Spleen (tissue), 11 donors: ENCODE results near the gene KRABD2.
A peak's percentile ranks its signal among the peaks of the same experiment; 100 is the strongest.

Experiments used
- DNase-seq: peaks from one replicate; pipeline ENCODE4 v3.0.0-alpha.2; 2020
- H3K27ac ChIP-seq, 8 donors: fragments of 200-600 bp; sonication (generic) in 7 of 8; 1 replicate in 4 of 8; 2 replicates in 4 of 8; pipeline versions ENCODE4 v1.5.0 to v1.8.0; 2016 to 2021; ENCODE audit warnings: inconsistent platforms in 4 of 8, mild to moderate bottlenecking in 4 of 8, moderate library complexity in 1 of 8
- H3K27me3 ChIP-seq, 7 donors: fragments of 200-600 bp; sonication (generic) in 6 of 7; replicated peaks in 1 of 7; 1 replicate in 4 of 7; 2 replicates in 3 of 7; pipeline versions ENCODE4 v1.5.0 to v1.8.0; 2016 to 2021; ENCODE audit warnings: inconsistent platforms in 3 of 7, mild to moderate bottlenecking in 1 of 7
- H3K36me3 ChIP-seq, 6 donors: fragments of 200-600 bp; sonication (generic) in 5 of 6; 1 replicate in 4 of 6; 2 replicates in 2 of 6; pipeline versions ENCODE4 v1.5.0 to v1.8.0; 2016 to 2021; ENCODE audit warnings: inconsistent platforms in 2 of 6
- H3K4me1 ChIP-seq, 6 donors: fragments of 200-600 bp; sonication (generic) in 5 of 6; 1 replicate in 3 of 6; 2 replicates in 3 of 6; pipeline versions ENCODE4 v1.5.0 to v1.8.0; 2016 to 2021; ENCODE audit warnings: inconsistent platforms in 3 of 6
- H3K4me3 ChIP-seq, 8 donors: fragments of 200-600 bp; sonication (generic) in 7 of 8; 1 replicate in 4 of 8; 2 replicates in 4 of 8; pipeline versions ENCODE4 v1.5.0 to v1.8.0; 2016 to 2021; ENCODE audit warnings: inconsistent platforms in 4 of 8, mild to moderate bottlenecking in 4 of 8, moderate library complexity in 2 of 8
- H3K9me3 ChIP-seq, 8 donors: fragments of 200-600 bp; sonication (generic) in 7 of 8; 1 replicate in 4 of 8; 2 replicates in 4 of 8; pipeline versions ENCODE4 v1.5.0 to v1.8.0; 2016 to 2021; ENCODE audit warnings: inconsistent platforms in 4 of 8
- CTCF ChIP-seq, 11 experiments: fragments of 200-600 bp in 7 of 11; fragments of 450-650 bp in 4 of 11; sonication (generic) in 4 of 11; IDR thresholded peaks in 8 of 11; conservative IDR thresholded peaks in 3 of 11; 1 replicate in 7 of 11; 2 replicates in 4 of 11; pipeline versions ENCODE4 v1.4.0 to v1.8.0; 2016 to 2021; ENCODE audit warnings: antibody characterized with exemption in 11 of 11, inconsistent platforms in 4 of 11, mild to moderate bottlenecking in 1 of 11
- POLR2A ChIP-seq, 3 donors: fragments of 450-650 bp; IDR thresholded peaks; one replicate each; pipeline ENCODE4 v1.5.1; 2017; ENCODE audit warnings: antibody characterized with exemption in 3 of 3, mild to moderate bottlenecking in 1 of 3
- POLR2AphosphoS5 ChIP-seq, 3 donors: sonication (generic); formaldehyde crosslinking; IDR thresholded peaks; one replicate each; pipeline ENCODE4 v1.5.1; 2017; ENCODE audit warnings: antibody characterized with exemption in 3 of 3
- WGBS, 5 donors: extraction: QIAGEN DNeasy Blood & Tissue Kit in 3 of 5; methylation state at CpG; one replicate each; pipeline versions ENCODE4 v1.1.5 to v1.1.7; 2013 to 2018; 5-methylcytosine and 5-hydroxymethylcytosine counted together
- intact Hi-C: fragments of 100-400 bp; cut with DNase I; formaldehyde crosslinking; loops from one replicate; pipeline ENCODE4 v1.15.0; 2023; ENCODE audit warnings: low total_unique reads
- donor health status: healthy with polysubstance abuse.
- donor health status: DM: no; HTN: no; CAD: no; lungs with moderate emphysema.
- donor health status: DM: no; HTN: no; CAD: no.
- donor health status: Bipolar disorder and iron deficiency.
- donor health status: healthy.
- donor health status: DM: no; HTN: no; CAD: no.
- donor health status: DM: yes; HTN: yes; CAD: no.

Gene KRABD2

GRCh38 chr17:8419305-8419704 lies 42.8 kb upstream of the KRABD2 start:
- no peaks in the 10 kb centered on the region for H3K36me3 ChIP-seq
- peaks cover 0 to 5% (median 0%) of the 10 kb centered on the region in 8 donors for H3K9me3 ChIP-seq
- H3K4me3 ChIP-seq = peak overlapping the region in 1 of 8 donors; percentile 41
- peaks cover 0 to 44% (median 13%) of the 10 kb centered on the region in 6 donors for H3K4me1 ChIP-seq
- WGBS, 5 donors = 41 to 60% (median 52%) methylated on average over 1 of the region's 1 CpG
- intact Hi-C loops = no loop called here
- TF ChIP-seq CTCF (IDR thresholded peaks at IDR 0.05 in 8 of 11, conservative IDR thresholded peaks at IDR 0.05 in 3 of 11) = no peak
- TF ChIP-seq POLR2A (IDR thresholded peaks at IDR 0.05) = no peak
- no peak for TF ChIP-seq POLR2AphosphoS5 (IDR thresholded peaks at IDR 0.05)
- H3K27ac ChIP-seq = peak overlapping the region in 7 of 8 donors; percentile 46 to 91 (median 82)
- DNase-seq = no peak
- peaks cover 0 to 40% (median 4%) of the 10 kb centered on the region in 7 donors for H3K27me3 ChIP-seq

DNA sequence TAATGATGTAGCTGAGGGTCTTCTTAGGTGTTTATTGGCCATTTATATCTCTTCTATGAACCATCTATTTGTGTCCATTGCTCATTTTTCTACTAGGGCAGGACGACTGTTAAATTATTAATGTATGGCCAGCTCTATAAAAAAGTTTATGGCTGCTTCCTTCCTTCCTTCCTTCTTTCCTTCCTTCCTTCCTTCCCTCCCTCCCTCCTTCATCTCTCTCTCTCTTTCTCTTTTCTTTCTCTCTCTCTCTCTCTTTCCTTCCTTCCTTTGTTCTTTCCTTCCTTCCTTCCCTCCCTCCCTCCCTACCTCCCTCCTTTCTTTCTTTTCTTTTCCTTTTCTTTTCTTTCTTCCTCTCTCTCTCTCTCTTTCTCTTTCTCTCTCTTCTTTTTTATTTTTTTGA lies 42.0 kb upstream of the KRABD2 start:
- H3K27ac ChIP-seq = peak overlapping the region in 7 of 8 donors; percentile 52 to 91 (median 82)

GRCh38 chr17:8417806-8418205 lies 41.3 kb upstream of the KRABD2 start:
- peaks cover 0 to 5% (median 0%) of the 10 kb centered on the region in 8 donors for H3K9me3 ChIP-seq
- H3K4me3 ChIP-seq = peak overlapping the region in 1 of 8 donors; percentile 54
- peaks cover 0 to 40% (median 4%) of the 10 kb centered on the region in 7 donors for H3K27me3 ChIP-seq
- no peaks in the 10 kb centered on the region for H3K36me3 ChIP-seq
- H3K27ac ChIP-seq = peak overlapping the region in 7 of 8 donors; percentile 52 to 91 (median 82)
- DNase-seq = no peak
- peaks cover 0 to 44% (median 13%) of the 10 kb centered on the region in 6 donors for H3K4me1 ChIP-seq
- TF ChIP-seq POLR2A (IDR thresholded peaks at IDR 0.05) (no peak), CTCF (IDR thresholded peaks at IDR 0.05 in 8 of 11, conservative IDR thresholded peaks at IDR 0.05 in 3 of 11) (peak in 1 of 11 experiments; percentile 21), POLR2AphosphoS5 (IDR thresholded peaks at IDR 0.05) (peak in 1 of 3 donors; percentile 77)
- WGBS, 5 donors = 65 to 90% (median 81%) methylated on average over 4 of the region's 4 CpGs
- intact Hi-C loops = no loop called here

More for the DNA sequence above, 42.0 kb upstream of the KRABD2 start:
- no peaks in the 10 kb centered on the region for H3K36me3 ChIP-seq
- TF ChIP-seq POLR2A (IDR thresholded peaks at IDR 0.05) = no peak
- TF ChIP-seq POLR2AphosphoS5 (IDR thresholded peaks at IDR 0.05) = no peak
- TF ChIP-seq CTCF (IDR thresholded peaks at IDR 0.05 in 8 of 11, conservative IDR thresholded peaks at IDR 0.05 in 3 of 11) = no peak
- peaks cover 0 to 5% (median 0%) of the 10 kb centered on the region in 8 donors for H3K9me3 ChIP-seq
- 53 to 64% (median 61%) methylated on average over 1 of the region's 1 CpG for WGBS, 5 donors
- no peak for DNase-seq
- intact Hi-C loops = no loop called here
- peaks cover 0 to 40% (median 4%) of the 10 kb centered on the region in 7 donors for H3K27me3 ChIP-seq
- H3K4me3 ChIP-seq = peak overlapping the region in 1 of 8 donors; percentile 54
- H3K4me1 ChIP-seq = peaks cover 0 to 44% (median 13%) of the 10 kb centered on the region in 6 donors

GRCh38 chr17:8413938-8414337 lies 37.4 kb upstream of the KRABD2 start:
- peaks cover 0 to 5% (median 0%) of the 10 kb centered on the region in 8 donors for H3K9me3 ChIP-seq
- no peak for TF ChIP-seq POLR2A (IDR thresholded peaks at IDR 0.05)
- no peak for TF ChIP-seq POLR2AphosphoS5 (IDR thresholded peaks at IDR 0.05)
- no peak for TF ChIP-seq CTCF (IDR thresholded peaks at IDR 0.05 in 8 of 11, conservative IDR thresholded peaks at IDR 0.05 in 3 of 11)
- no peak for DNase-seq
- intact Hi-C loops = loop anchor here (5.0 kb wide), 1 partner anchor 333 kb away; no protein-coding TSS in a partner anchor
- peak overlapping the region in 3 of 8 donors; percentile 15 to 56 (median 25) for H3K4me3 ChIP-seq
- H3K27ac ChIP-seq = peak overlapping the region in 6 of 8 donors; percentile 61 to 91 (median 81)
- H3K36me3 ChIP-seq = no peaks in the 10 kb centered on the region
- H3K4me1 ChIP-seq = peaks cover 0 to 21% (median 9%) of the 10 kb centered on the region in 6 donors
- H3K27me3 ChIP-seq = peaks cover 0 to 40% (median 0%) of the 10 kb centered on the region in 7 donors
